ENCODE data around the gene LRP1B.

- TF ChIP-seq CTCF (conservative IDR thresholded peaks at IDR 0.05; ENCODE audit: low read length) (no peak), EZH2phosphoT487 (IDR thresholded peaks at IDR 0.05; ENCODE audit: borderline replicate concordance) (no peak)
Measured at GRCh38 chr2:140451324-140451723, 1679.5 kb downstream of the LRP1B start.
